HEK293 (cell line): ENCODE measurements around the gene FADS2.

ENCODE experiments used
- CTCF ChIA-PET: fragments of 350-600 bp; formaldehyde crosslinking; extraction: SDS; loops from one replicate; lab custom pipeline; 2021; ENCODE audit warnings: antibody characterized with exemption; lab: Yijun Ruan, JAX
- POLR2A ChIA-PET: fragments of 300-600 bp; formaldehyde crosslinking; extraction: SDS; loops from one replicate; lab custom pipeline; 2020; ENCODE audit warnings: antibody characterized with exemption, inconsistent platforms; lab: Yijun Ruan, JAX
- H3K27ac ChIP-seq: fragments of 200-500 bp; sonication (Bioruptor generic); 2 replicates; pipeline ENCODE4 v1.5.1; 2014; ENCODE audit warnings: low read depth, low read length, control low read depth, inconsistent platforms; ENCODE audit errors: extremely low read depth
- H3K36me3 ChIP-seq, 2 experiments: fragments of 200-500 bp in 1 of 2; sonication (Bioruptor generic) in 1 of 2; 1 replicate in 1 of 2; 2 replicates in 1 of 2; pipeline ENCODE4 v1.5.1; 2014 to 2017; ENCODE audit warnings: inconsistent platforms in 2 of 2, low read length in 2 of 2; ENCODE audit not compliant: control insufficient read depth in 2 of 2, insufficient read depth in 1 of 2
- H3K4me1 ChIP-seq: fragments of 200-500 bp; sonication (Bioruptor generic); 2 replicates; pipeline ENCODE4 v1.5.1; 2014; ENCODE audit warnings: mild to moderate bottlenecking, low read length, inconsistent platforms; ENCODE audit not compliant: control insufficient read depth, insufficient read depth
- H3K4me3 ChIP-seq: 2 replicates; pipeline ENCODE4 v1.5.1; 2011; ENCODE audit warnings: low read depth, mild to moderate bottlenecking, control low read depth, low read length, moderate library complexity
- H3K9me3 ChIP-seq: fragments of 200-500 bp; sonication (Bioruptor generic); 2 replicates; pipeline ENCODE4 v1.5.1; 2014; ENCODE audit warnings: low read depth, low read length, inconsistent platforms; ENCODE audit not compliant: control insufficient read depth, insufficient read depth
- BCL11B ChIP-seq: fragments of 450-650 bp; formaldehyde crosslinking; IDR thresholded peaks from 2 replicates; pipeline ENCODE4 v1.5.1; 2016; ENCODE audit warnings: low read depth, missing biosample characterization, missing genetic modification characterization
- HOXC10 ChIP-seq: sonication (generic); formaldehyde crosslinking; IDR thresholded peaks from 2 replicates; pipeline ENCODE4 v1.8.1; 2023; ENCODE audit warnings: mild to moderate bottlenecking, missing genetic modification reagents
- KLF16 ChIP-seq: fragments of 450-650 bp; formaldehyde crosslinking; IDR thresholded peaks from 2 replicates; pipeline ENCODE4 v1.5.1; 2017; ENCODE audit warnings: missing biosample characterization, missing genetic modification characterization
- KLF8 ChIP-seq: fragments of 450-650 bp; formaldehyde crosslinking; IDR thresholded peaks from 2 replicates; pipeline ENCODE4 v1.5.1; 2016; ENCODE audit warnings: missing biosample characterization, missing genetic modification characterization
- KLF9 ChIP-seq: fragments of 450-650 bp; formaldehyde crosslinking; IDR thresholded peaks from 2 replicates; pipeline ENCODE4 v1.5.1; 2016; ENCODE audit warnings: missing biosample characterization, missing genetic modification characterization, low read depth
- MEIS1 ChIP-seq: sonication (generic); formaldehyde crosslinking; IDR thresholded peaks from 2 replicates; pipeline ENCODE4 v1.8.1; 2022; ENCODE audit warnings: missing genetic modification reagents, mild to moderate bottlenecking, borderline replicate concordance
- SCRT2 ChIP-seq: fragments of 450-650 bp; formaldehyde crosslinking; IDR thresholded peaks from 2 replicates; pipeline ENCODE4 v1.5.1; 2016; ENCODE audit warnings: missing biosample characterization, missing genetic modification characterization
- ZBTB20 ChIP-seq: fragments of 450-650 bp; formaldehyde crosslinking; IDR thresholded peaks from 2 replicates; pipeline ENCODE4 v1.5.1; 2016; ENCODE audit warnings: missing biosample characterization, missing genetic modification characterization
- ZNF121 ChIP-seq: fragments of 450-650 bp; formaldehyde crosslinking; IDR thresholded peaks from 2 replicates; pipeline ENCODE4 v1.5.1; 2016; ENCODE audit warnings: missing biosample characterization, missing genetic modification characterization
- ZNF211 ChIP-seq: fragments of 450-650 bp; formaldehyde crosslinking; IDR thresholded peaks from 2 replicates; pipeline ENCODE4 v1.5.1; 2016; ENCODE audit warnings: low read depth, missing biosample characterization, missing genetic modification characterization
- ZNF354C ChIP-seq: fragments of 450-650 bp; formaldehyde crosslinking; IDR thresholded peaks from 2 replicates; pipeline ENCODE4 v1.5.1; 2016; ENCODE audit warnings: missing biosample characterization, missing genetic modification characterization, low read depth, borderline replicate concordance
- ZNF548 ChIP-seq: fragments of 450-650 bp; formaldehyde crosslinking; IDR thresholded peaks from 2 replicates; pipeline ENCODE4 v1.5.1; 2016; ENCODE audit warnings: missing biosample characterization, missing genetic modification characterization
- ZNF571 ChIP-seq: fragments of 450-650 bp; formaldehyde crosslinking; IDR thresholded peaks from 2 replicates; pipeline ENCODE4 v1.5.0; 2017; ENCODE audit warnings: missing biosample characterization, missing genetic modification characterization
- ZNF776 ChIP-seq: fragments of 450-650 bp; formaldehyde crosslinking; IDR thresholded peaks from 2 replicates; pipeline ENCODE4 v1.5.0; 2017; ENCODE audit warnings: missing biosample characterization, missing genetic modification characterization, borderline replicate concordance
- ZSCAN23 ChIP-seq: fragments of 450-650 bp; formaldehyde crosslinking; IDR thresholded peaks from 2 replicates; pipeline ENCODE4 v1.5.1; 2016; ENCODE audit warnings: missing biosample characterization, missing genetic modification characterization
- TF ChIP-seq, protein P1 (sequence below): fragments of 450-650 bp; formaldehyde crosslinking; IDR thresholded peaks from 2 replicates; pipeline ENCODE4 v1.5.1; 2016; ENCODE audit warnings: missing biosample characterization, missing genetic modification characterization, borderline replicate concordance
- TF ChIP-seq, protein P2 (sequence below): fragments of 450-650 bp; formaldehyde crosslinking; IDR thresholded peaks from 2 replicates; pipeline ENCODE4 v1.5.1; 2016; ENCODE audit warnings: missing biosample characterization, missing genetic modification characterization
- TF ChIP-seq, protein P3 (sequence below): fragments of 450-650 bp; formaldehyde crosslinking; conservative IDR thresholded peaks from 2 replicates; pipeline ENCODE4 v1.5.1; 2016; ENCODE audit warnings: low read depth, missing biosample characterization, missing genetic modification characterization
- TF ChIP-seq, protein P4 (sequence below): IDR thresholded peaks from 2 replicates; pipeline ENCODE4 v1.6.1; 2011; ENCODE audit warnings: mild to moderate bottlenecking, low read depth, low read length, borderline replicate concordance
- TF ChIP-seq, protein P5 (sequence below): fragments of 450-650 bp; formaldehyde crosslinking; IDR thresholded peaks from 2 replicates; pipeline ENCODE4 v1.5.1; 2016; ENCODE audit warnings: missing biosample characterization, missing genetic modification characterization

FADS2 gene

DNA sequence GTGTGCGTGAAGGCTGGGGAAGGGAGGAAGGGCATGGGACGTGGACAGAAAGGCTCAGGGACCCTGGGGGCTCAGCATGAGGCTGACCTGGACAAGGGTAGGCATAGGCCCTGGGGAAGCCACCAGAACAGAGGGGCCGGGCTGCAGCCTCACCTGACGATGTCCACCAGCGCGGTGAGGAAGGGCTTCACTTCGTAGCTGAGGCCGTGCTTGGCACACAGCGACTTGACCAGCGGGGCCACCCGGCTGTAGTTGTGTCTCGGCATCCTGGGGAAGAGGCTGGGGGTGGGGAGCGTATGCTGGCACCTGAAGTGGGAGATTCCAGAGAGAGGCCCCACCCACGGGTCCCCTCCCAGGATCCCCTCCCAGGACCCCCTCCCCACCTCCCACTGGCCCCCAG lies 47.6 kb downstream of the FADS2 start:
- Histone ChIP-seq H3K4me1 (no peaks in the 10 kb centered on the region), H3K9me3 (no peaks in the 10 kb centered on the region), H3K4me3 (no peak overlapping the region), H3K27ac (no peak overlapping the region), H3K36me3 (no peaks in the 10 kb centered on the region)
- ChIA-PET POLR2A (interaction anchor here (0.7 kb wide), 1 partner anchor 500 kb away, joined by 5 read pairs; no protein-coding TSS in a partner anchor), CTCF (interaction anchor here (0.6 to 1.9 kb wide), 5 partner anchors 8 to 232 kb away, joined by 3 to 10 read pairs (median 4); no protein-coding TSS in a partner anchor)
- TF ChIP-seq ZNF354C (tag by site-specific recombination) (no peak), KLF8 (no peak), KLF9 (tag by site-specific recombination) (no peak), HOXC10 (CRISPR knock-in tag) (no peak), ZBTB20 (tag by site-specific recombination) (no peak), SCRT2 (no peak), KLF16 (no peak), ZNF776 (tag by site-specific recombination) (no peak), ZNF548 (tag by site-specific recombination) (no peak), ZNF121 (tag by site-specific recombination) (no peak), ZNF571 (tag by site-specific recombination) (no peak), ZSCAN23 (no peak), MEIS1 (no peak), BCL11B (tag by site-specific recombination) (no peak), ZNF211 (no peak)
- TF ChIP-seq, protein P1, sequence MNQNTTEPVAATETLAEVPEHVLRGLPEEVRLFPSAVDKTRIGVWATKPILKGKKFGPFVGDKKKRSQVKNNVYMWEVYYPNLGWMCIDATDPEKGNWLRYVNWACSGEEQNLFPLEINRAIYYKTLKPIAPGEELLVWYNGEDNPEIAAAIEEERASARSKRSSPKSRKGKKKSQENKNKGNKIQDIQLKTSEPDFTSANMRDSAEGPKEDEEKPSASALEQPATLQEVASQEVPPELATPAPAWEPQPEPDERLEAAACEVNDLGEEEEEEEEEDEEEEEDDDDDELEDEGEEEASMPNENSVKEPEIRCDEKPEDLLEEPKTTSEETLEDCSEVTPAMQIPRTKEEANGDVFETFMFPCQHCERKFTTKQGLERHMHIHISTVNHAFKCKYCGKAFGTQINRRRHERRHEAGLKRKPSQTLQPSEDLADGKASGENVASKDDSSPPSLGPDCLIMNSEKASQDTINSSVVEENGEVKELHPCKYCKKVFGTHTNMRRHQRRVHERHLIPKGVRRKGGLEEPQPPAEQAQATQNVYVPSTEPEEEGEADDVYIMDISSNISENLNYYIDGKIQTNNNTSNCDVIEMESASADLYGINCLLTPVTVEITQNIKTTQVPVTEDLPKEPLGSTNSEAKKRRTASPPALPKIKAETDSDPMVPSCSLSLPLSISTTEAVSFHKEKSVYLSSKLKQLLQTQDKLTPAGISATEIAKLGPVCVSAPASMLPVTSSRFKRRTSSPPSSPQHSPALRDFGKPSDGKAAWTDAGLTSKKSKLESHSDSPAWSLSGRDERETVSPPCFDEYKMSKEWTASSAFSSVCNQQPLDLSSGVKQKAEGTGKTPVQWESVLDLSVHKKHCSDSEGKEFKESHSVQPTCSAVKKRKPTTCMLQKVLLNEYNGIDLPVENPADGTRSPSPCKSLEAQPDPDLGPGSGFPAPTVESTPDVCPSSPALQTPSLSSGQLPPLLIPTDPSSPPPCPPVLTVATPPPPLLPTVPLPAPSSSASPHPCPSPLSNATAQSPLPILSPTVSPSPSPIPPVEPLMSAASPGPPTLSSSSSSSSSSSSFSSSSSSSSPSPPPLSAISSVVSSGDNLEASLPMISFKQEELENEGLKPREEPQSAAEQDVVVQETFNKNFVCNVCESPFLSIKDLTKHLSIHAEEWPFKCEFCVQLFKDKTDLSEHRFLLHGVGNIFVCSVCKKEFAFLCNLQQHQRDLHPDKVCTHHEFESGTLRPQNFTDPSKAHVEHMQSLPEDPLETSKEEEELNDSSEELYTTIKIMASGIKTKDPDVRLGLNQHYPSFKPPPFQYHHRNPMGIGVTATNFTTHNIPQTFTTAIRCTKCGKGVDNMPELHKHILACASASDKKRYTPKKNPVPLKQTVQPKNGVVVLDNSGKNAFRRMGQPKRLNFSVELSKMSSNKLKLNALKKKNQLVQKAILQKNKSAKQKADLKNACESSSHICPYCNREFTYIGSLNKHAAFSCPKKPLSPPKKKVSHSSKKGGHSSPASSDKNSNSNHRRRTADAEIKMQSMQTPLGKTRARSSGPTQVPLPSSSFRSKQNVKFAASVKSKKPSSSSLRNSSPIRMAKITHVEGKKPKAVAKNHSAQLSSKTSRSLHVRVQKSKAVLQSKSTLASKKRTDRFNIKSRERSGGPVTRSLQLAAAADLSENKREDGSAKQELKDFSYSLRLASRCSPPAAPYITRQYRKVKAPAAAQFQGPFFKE (tag by site-specific recombination), result no peak
- TF ChIP-seq, protein P2, sequence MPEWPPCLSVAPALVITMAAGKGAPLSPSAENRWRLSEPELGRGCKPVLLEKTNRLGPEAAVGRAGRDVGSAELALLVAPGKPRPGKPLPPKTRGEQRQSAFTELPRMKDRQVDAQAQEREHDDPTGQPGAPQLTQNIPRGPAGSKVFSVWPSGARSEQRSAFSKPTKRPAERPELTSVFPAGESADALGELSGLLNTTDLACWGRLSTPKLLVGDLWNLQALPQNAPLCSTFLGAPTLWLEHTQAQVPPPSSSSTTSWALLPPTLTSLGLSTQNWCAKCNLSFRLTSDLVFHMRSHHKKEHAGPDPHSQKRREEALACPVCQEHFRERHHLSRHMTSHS, result no peak
- TF ChIP-seq, protein P3, sequence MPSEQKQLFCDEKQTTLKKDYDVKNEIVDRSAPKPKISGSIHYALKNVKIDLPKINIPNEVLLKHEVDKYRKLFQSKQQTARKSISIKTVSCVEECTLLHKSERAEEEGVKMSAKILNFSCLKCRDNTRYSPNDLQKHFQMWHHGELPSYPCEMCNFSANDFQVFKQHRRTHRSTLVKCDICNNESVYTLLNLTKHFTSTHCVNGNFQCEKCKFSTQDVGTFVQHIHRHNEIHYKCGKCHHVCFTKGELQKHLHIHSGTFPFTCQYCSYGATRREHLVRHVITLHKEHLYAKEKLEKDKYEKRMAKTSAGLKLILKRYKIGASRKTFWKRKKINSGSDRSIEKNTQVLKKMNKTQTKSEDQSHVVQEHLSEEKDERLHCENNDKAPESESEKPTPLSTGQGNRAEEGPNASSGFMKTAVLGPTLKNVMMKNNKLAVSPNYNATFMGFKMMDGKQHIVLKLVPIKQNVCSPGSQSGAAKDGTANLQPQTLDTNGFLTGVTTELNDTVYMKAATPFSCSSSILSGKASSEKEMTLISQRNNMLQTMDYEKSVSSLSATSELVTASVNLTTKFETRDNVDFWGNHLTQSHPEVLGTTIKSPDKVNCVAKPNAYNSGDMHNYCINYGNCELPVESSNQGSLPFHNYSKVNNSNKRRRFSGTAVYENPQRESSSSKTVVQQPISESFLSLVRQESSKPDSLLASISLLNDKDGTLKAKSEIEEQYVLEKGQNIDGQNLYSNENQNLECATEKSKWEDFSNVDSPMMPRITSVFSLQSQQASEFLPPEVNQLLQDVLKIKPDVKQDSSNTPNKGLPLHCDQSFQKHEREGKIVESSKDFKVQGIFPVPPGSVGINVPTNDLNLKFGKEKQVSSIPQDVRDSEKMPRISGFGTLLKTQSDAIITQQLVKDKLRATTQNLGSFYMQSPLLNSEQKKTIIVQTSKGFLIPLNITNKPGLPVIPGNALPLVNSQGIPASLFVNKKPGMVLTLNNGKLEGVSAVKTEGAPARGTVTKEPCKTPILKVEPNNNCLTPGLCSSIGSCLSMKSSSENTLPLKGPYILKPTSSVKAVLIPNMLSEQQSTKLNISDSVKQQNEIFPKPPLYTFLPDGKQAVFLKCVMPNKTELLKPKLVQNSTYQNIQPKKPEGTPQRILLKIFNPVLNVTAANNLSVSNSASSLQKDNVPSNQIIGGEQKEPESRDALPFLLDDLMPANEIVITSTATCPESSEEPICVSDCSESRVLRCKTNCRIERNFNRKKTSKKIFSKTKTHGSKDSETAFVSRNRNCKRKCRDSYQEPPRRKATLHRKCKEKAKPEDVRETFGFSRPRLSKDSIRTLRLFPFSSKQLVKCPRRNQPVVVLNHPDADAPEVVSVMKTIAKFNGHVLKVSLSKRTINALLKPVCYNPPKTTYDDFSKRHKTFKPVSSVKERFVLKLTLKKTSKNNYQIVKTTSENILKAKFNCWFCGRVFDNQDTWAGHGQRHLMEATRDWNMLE (tag by site-specific recombination), result no peak
- TF ChIP-seq, protein P4, sequence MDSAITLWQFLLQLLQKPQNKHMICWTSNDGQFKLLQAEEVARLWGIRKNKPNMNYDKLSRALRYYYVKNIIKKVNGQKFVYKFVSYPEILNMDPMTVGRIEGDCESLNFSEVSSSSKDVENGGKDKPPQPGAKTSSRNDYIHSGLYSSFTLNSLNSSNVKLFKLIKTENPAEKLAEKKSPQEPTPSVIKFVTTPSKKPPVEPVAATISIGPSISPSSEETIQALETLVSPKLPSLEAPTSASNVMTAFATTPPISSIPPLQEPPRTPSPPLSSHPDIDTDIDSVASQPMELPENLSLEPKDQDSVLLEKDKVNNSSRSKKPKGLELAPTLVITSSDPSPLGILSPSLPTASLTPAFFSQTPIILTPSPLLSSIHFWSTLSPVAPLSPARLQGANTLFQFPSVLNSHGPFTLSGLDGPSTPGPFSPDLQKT, result no peak
- TF ChIP-seq, protein P5, sequence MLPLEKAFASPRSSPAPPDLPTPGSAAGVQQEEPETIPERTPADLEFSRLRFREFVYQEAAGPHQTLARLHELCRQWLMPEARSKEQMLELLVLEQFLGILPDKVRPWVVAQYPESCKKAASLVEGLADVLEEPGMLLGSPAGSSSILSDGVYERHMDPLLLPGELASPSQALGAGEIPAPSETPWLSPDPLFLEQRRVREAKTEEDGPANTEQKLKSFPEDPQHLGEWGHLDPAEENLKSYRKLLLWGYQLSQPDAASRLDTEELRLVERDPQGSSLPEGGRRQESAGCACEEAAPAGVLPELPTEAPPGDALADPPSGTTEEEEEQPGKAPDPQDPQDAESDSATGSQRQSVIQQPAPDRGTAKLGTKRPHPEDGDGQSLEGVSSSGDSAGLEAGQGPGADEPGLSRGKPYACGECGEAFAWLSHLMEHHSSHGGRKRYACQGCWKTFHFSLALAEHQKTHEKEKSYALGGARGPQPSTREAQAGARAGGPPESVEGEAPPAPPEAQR (tag by site-specific recombination), result no peak
